Measurements from ENCODE around the gene NR2C2. TPM values are rescaled to one million over a fixed set of nuclear protein-coding genes. Genes with fewer than 3 reads are reported as not detected.
A peak's percentile ranks its signal among the peaks of the same experiment; 100 is the strongest.

NR2C2 gene
- total and polyA plus RNA-seq, 3 donors from 2014 or later = 52.6 to 87.5 (median 85.2) TPM

DNA sequence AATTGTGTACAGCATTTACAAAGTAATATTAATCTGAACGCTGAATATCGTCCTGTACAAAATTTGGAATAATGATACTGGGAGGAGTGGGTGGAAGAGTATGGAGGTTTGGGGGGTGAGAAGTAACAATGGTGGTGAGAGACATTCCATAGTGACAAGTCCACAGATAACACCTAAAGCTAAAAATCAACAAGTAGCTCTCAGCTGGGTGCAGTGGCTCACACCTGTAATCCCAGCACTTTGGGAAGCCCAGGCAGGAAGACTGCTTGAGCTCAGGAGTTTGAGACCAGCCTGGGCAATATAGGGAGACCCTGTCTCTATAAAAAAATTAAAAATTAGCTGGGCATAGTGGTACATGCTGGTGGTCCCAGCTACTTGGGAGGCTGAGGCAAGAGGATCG lies 112.6 kb downstream of the NR2C2 start:
- intact Hi-C loops (cut with DNase I; ENCODE audit: low total_unique reads) = no loop called here
- no peak overlapping the region for H3K27ac ChIP-seq
- 82 to 93% methylated on average over 3 of the region's 3 CpGs for WGBS, 2 donors
- no peaks in the 10 kb centered on the region for H3K9me3 ChIP-seq
- H3K4me3 ChIP-seq = no peak overlapping the region
- no peaks in the 10 kb centered on the region for H3K36me3 ChIP-seq (ENCODE audit: low read depth, missing control alignments)
- H3K4me1 ChIP-seq = peaks cover 14% of the 10 kb centered on the region
- H3K27me3 ChIP-seq = no peaks in the 10 kb centered on the region
- TF ChIP-seq POLR2A (IDR thresholded peaks at IDR 0.05) = no peak
- TF ChIP-seq, protein P1, sequence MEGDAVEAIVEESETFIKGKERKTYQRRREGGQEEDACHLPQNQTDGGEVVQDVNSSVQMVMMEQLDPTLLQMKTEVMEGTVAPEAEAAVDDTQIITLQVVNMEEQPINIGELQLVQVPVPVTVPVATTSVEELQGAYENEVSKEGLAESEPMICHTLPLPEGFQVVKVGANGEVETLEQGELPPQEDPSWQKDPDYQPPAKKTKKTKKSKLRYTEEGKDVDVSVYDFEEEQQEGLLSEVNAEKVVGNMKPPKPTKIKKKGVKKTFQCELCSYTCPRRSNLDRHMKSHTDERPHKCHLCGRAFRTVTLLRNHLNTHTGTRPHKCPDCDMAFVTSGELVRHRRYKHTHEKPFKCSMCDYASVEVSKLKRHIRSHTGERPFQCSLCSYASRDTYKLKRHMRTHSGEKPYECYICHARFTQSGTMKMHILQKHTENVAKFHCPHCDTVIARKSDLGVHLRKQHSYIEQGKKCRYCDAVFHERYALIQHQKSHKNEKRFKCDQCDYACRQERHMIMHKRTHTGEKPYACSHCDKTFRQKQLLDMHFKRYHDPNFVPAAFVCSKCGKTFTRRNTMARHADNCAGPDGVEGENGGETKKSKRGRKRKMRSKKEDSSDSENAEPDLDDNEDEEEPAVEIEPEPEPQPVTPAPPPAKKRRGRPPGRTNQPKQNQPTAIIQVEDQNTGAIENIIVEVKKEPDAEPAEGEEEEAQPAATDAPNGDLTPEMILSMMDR (IDR thresholded peaks at IDR 0.05) = no peak
- no peak for DNase-seq

DNA sequence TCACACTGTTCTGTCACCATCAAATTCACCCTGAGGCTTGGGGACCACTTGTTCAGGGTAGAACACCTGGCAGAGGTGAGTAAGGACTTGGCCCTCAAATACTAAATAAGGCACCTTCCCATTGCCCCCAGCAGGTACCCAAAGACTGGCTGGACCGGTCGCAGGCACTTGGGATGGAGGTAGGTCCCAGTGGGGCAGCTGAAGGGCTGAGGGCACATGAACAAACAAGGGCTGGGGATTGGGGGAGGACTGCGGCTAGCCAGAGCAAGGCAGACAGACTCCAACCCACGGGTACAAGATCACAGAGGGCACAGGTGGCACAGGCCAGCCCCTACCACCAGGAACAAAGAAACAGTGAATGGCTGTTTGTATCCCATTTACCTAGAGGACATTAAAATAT lies 115.9 kb downstream of the NR2C2 start:
- intact Hi-C loops (cut with DNase I; ENCODE audit: low total_unique reads) = no loop called here
- Histone ChIP-seq H3K4me1 (peaks cover 14% of the 10 kb centered on the region), H3K36me3 (ENCODE audit: low read depth, missing control alignments) (no peaks in the 10 kb centered on the region), H3K4me3 (no peak overlapping the region), H3K27ac (no peak overlapping the region), H3K9me3 (no peaks in the 10 kb centered on the region), H3K27me3 (no peaks in the 10 kb centered on the region)
- TF ChIP-seq, protein P1 (IDR thresholded peaks at IDR 0.05) = no peak
- TF ChIP-seq POLR2A (IDR thresholded peaks at IDR 0.05) = no peak
- 68 to 70% methylated on average over 4 of the region's 4 CpGs for WGBS, 2 donors
- DNase-seq = no peak

DNA sequence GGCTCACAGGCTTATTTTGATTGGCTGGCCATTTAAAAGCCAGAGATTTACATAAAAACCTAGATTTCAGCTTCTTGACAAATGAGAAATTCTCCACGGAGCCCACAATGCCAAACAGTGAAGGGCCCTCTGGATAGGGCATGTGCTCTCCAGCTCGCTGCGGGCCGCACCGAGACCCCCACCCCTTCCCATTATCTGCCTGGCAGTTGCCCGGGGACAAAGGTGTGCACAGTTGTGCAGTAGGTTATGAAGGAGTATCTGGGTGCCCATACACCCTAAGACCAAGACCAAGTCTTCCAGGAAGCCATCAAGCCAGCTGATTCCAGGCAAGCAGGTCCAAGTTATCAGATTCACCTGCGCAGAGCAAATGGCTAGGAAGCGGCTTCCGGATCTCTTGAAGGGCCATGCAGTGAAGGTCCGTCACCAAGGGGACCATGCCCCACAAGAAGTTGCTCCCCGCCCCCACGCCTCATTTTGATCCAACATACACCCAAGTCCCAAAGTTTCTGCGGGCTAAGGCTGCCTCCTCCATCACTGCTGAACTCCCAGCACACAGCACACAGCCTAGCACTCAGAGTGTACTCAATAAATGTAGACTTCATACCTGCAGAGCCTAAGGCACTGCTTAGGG lies 116.4 kb downstream of the NR2C2 start:
- Histone ChIP-seq H3K4me1 (peaks cover 14% of the 10 kb centered on the region), H3K9me3 (no peaks in the 10 kb centered on the region), H3K27ac (peak overlapping the region; percentile 79 to 82), H3K27me3 (no peaks in the 10 kb centered on the region), H3K36me3 (ENCODE audit: low read depth, missing control alignments) (no peaks in the 10 kb centered on the region), H3K4me3 (peak overlapping the region in 1 of 2 donors; percentile 73)
- 61 to 77% methylated on average over 13 of the region's 13 CpGs for WGBS, 2 donors
- no peak for TF ChIP-seq POLR2A (IDR thresholded peaks at IDR 0.05)
- TF ChIP-seq, protein P1 (IDR thresholded peaks at IDR 0.05) = no peak
- intact Hi-C loops (cut with DNase I; ENCODE audit: low total_unique reads) = no loop called here
- DNase-seq = no peak

DNA sequence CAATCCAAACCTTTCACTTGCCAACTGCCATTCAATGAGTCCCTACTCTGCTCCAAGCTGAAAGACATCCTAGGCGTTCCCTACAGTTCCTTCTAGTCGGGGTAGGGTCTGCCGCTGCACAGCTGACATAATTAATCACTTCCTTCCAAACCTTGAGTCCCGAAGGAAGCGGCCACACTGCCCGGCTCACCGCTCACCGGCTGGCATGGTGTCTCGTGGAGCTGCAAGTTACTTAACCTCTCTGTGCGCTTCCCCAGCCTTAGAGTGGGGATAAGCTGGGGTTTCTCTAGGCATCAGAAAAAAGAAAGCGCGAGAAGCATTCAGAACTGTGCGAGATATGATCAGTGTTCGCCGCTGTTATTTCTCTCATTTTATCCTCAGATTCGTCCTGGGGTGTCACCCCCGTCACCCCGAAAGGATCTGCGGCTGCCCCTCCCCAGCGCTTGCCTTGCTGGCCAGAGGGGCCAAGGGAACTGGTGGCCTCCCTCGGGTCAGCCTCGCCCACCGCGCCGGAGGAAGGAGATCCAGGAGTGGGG lies 117.0 kb downstream of the NR2C2 start:
- no peaks in the 10 kb centered on the region for H3K9me3 ChIP-seq
- intact Hi-C loops (cut with DNase I; ENCODE audit: low total_unique reads) = no loop called here
- H3K27me3 ChIP-seq = no peaks in the 10 kb centered on the region
- WGBS, 2 donors = 2 to 3% methylated on average over 17 to 25 of the region's 25 CpGs
- TF ChIP-seq POLR2A (IDR thresholded peaks at IDR 0.05) = no peak
- TF ChIP-seq, protein P1 (IDR thresholded peaks at IDR 0.05) = no peak
- peaks cover 14% of the 10 kb centered on the region for H3K4me1 ChIP-seq
- H3K4me3 ChIP-seq = peak overlapping the region; percentile 73 to 87
- DNase-seq = peak; percentile 42
- H3K27ac ChIP-seq = peak overlapping the region; percentile 79 to 82
- H3K36me3 ChIP-seq (ENCODE audit: low read depth, missing control alignments) = no peaks in the 10 kb centered on the region
